HepG2 (cell line): Measurements from ENCODE around the gene ACD. TPM values are rescaled to one million over a fixed set of nuclear protein-coding genes. Genes with fewer than 3 reads are reported as not detected.
A peak's percentile ranks its signal among the peaks of the same experiment; 100 is the strongest.

Source experiments
- ATF5 ChIP-seq: sonication (generic); formaldehyde crosslinking; IDR thresholded peaks from 2 replicates; pipeline ENCODE4 v1.4.0; 2020; ENCODE audit warnings: mild to moderate bottlenecking, low read depth, missing genetic modification reagents
- BRCA1 ChIP-seq: sonication (generic); formaldehyde crosslinking; IDR thresholded peaks from 2 replicates; pipeline ENCODE4 v1.4.0; 2020; ENCODE audit warnings: missing genetic modification reagents
- CC2D1A ChIP-seq: sonication (generic); formaldehyde crosslinking; IDR thresholded peaks from 2 replicates; pipeline ENCODE4 v1.8.1; 2023; ENCODE audit warnings: mild to moderate bottlenecking, missing genetic modification reagents
- FOXA3 ChIP-seq: IDR thresholded peaks from 2 replicates; pipeline ENCODE4 v1.6.1; 2016; ENCODE audit warnings: missing genetic modification reagents, missing compliant biosample characterization
- GTF2F1 ChIP-seq: fragments of 150-350 bp; IDR thresholded peaks from 2 replicates; pipeline ENCODE4 v1.6.1; 2014; ENCODE audit warnings: low read length
- HDAC1 ChIP-seq: sonication (generic); formaldehyde crosslinking; IDR thresholded peaks from 2 replicates; pipeline ENCODE4 v1.5.1; 2020; ENCODE audit warnings: mild to moderate bottlenecking, missing genetic modification reagents
- KLF12 ChIP-seq: sonication (generic); formaldehyde crosslinking; IDR thresholded peaks from 2 replicates; pipeline ENCODE4 v1.4.0; 2020; ENCODE audit warnings: missing genetic modification reagents, borderline replicate concordance
- KLF6 ChIP-seq: IDR thresholded peaks from 2 replicates; pipeline ENCODE4 v1.8.0; 2016; ENCODE audit warnings: missing biosample characterization, missing genetic modification reagents
- MBNL3 ChIP-seq: fragments of 250-450 bp; sonication (Bioruptor Pico); conservative IDR thresholded peaks from 2 replicates; pipeline ENCODE4 v1.8.0; 2022; ENCODE audit warnings: mild to moderate bottlenecking, inconsistent platforms
- MED8 ChIP-seq: sonication (generic); formaldehyde crosslinking; IDR thresholded peaks from 2 replicates; pipeline ENCODE4 v1.8.1; 2023; ENCODE audit warnings: mild to moderate bottlenecking, missing genetic modification reagents; ENCODE audit not compliant: insufficient replicate concordance
- MXD3 ChIP-seq: IDR thresholded peaks from 2 replicates; pipeline ENCODE4 v1.6.1; 2016; ENCODE audit warnings: mild to moderate bottlenecking, missing biosample characterization, missing genetic modification reagents
- MXD4 ChIP-seq: IDR thresholded peaks from 2 replicates; pipeline ENCODE4 v1.6.1; 2016; ENCODE audit warnings: mild to moderate bottlenecking, missing biosample characterization, missing genetic modification reagents
- NR1H2 ChIP-seq: sonication (generic); formaldehyde crosslinking; IDR thresholded peaks from 2 replicates; pipeline ENCODE4 v1.8.1; 2022; ENCODE audit warnings: low read depth, missing genetic modification reagents, borderline replicate concordance
- NR2F6 ChIP-seq, 2 experiments: IDR thresholded peaks; 2 replicates each; pipeline ENCODE4 v1.6.1; 2016; ENCODE audit warnings: antibody characterized with exemption in 1 of 2, mild to moderate bottlenecking in 1 of 2
- PHB2 ChIP-seq: fragments of 450-650 bp; IDR thresholded peaks from 2 replicates; pipeline ENCODE4 v1.6.1; 2018; ENCODE audit not compliant: partially characterized antibody
- PRDM10 ChIP-seq: sonication (generic); formaldehyde crosslinking; IDR thresholded peaks from 2 replicates; pipeline ENCODE4 v1.4.0; 2020; ENCODE audit warnings: low read depth, missing genetic modification reagents
- RCOR2 ChIP-seq: IDR thresholded peaks from 2 replicates; pipeline ENCODE4 v1.6.1; 2016; ENCODE audit warnings: missing biosample characterization, missing genetic modification reagents
- REL ChIP-seq: sonication (generic); formaldehyde crosslinking; conservative IDR thresholded peaks from 2 replicates; pipeline ENCODE4 v1.8.0; 2022; ENCODE audit warnings: mild to moderate bottlenecking, missing genetic modification reagents, moderate library complexity
- SNAI1 ChIP-seq: sonication (generic); formaldehyde crosslinking; IDR thresholded peaks from 2 replicates; pipeline ENCODE4 v1.5.0; 2020; ENCODE audit warnings: mild to moderate bottlenecking, missing genetic modification reagents, borderline replicate concordance
- ZNF160 ChIP-seq: sonication (generic); formaldehyde crosslinking; IDR thresholded peaks from 2 replicates; pipeline ENCODE4 v1.8.0; 2022; ENCODE audit warnings: mild to moderate bottlenecking, inconsistent platforms, missing genetic modification reagents
- ZNF225 ChIP-seq: sonication (generic); formaldehyde crosslinking; IDR thresholded peaks from 2 replicates; pipeline ENCODE4 v1.4.0; 2020; ENCODE audit warnings: mild to moderate bottlenecking, missing genetic modification reagents
- ZNF282 ChIP-seq: fragments of 450-650 bp; IDR thresholded peaks from 2 replicates; pipeline ENCODE4 v1.6.1; 2018; ENCODE audit not compliant: partially characterized antibody
- ZNF3 ChIP-seq: IDR thresholded peaks from 2 replicates; pipeline ENCODE4 v1.7.0; 2017; ENCODE audit warnings: inconsistent platforms
- ZNF615 ChIP-seq: sonication (generic); formaldehyde crosslinking; IDR thresholded peaks from 2 replicates; pipeline ENCODE4 v1.5.0; 2020; ENCODE audit warnings: mild to moderate bottlenecking, missing genetic modification reagents, borderline replicate concordance
- ZNF672 ChIP-seq: sonication (generic); formaldehyde crosslinking; IDR thresholded peaks from 2 replicates; pipeline ENCODE4 v1.8.1; 2022; ENCODE audit warnings: missing genetic modification reagents
- ZNF782 ChIP-seq: sonication (generic); formaldehyde crosslinking; IDR thresholded peaks from 2 replicates; pipeline ENCODE4 v1.4.0; 2020; ENCODE audit warnings: missing genetic modification reagents, mild to moderate bottlenecking, borderline replicate concordance
- ZNF790 ChIP-seq: sonication (generic); formaldehyde crosslinking; IDR thresholded peaks from 2 replicates; pipeline ENCODE4 v1.8.0; 2022; ENCODE audit warnings: missing genetic modification reagents, mild to moderate bottlenecking, borderline replicate concordance
- polyA plus RNA-seq, 8 experiments: library from polyadenylated mRNA; depleted of rRNA in 3 of 8; stranded (reverse) in 7 of 8; unstranded in 1 of 8; fragments of >200 nt; fragmentation: Illumina TruSeq in 4 of 8; extraction: Trizol in 4 of 8; gene quantifications; 2 replicates each; pipeline versions ENCODE4 v1.2.1 to v1.2.3, GENCODE V29; 2011 to 2016; ENCODE audit warnings: low read depth in 4 of 8, missing spikeins in 1 of 8, mixed read lengths in 1 of 8; ENCODE audit not compliant: insufficient read depth in 1 of 8
- total RNA-seq, 5 experiments: library from RNA; depleted of rRNA; stranded (reverse); fragments of >200 nt; fragmentation: Illumina TruSeq; extraction: Trizol; gene quantifications; 2 replicates each; pipeline ENCODE4 v1.2.3, GENCODE V29; 2016; ENCODE audit warnings: low read depth in 1 of 5

ACD gene
- total and polyA plus RNA-seq, 2 of the 13 experiments (the other 11 are each of a cell fraction or from before 2014, with no cell fraction given) = 32.6 to 38.3 TPM

GRCh38 chr16:67666559-67667452 is 6.7 kb upstream of the ACD start, which contains the start of the genes C16orf86 and ENKD1 (continued):
- TF ChIP-seq ZNF282 (no peak), ZNF225 (CRISPR knock-in tag) (peak; percentile 51; the same call in 1 of the 2 replicates), ZNF782 (CRISPR knock-in tag) (no peak), MXD3 (CRISPR knock-in tag) (0 out of 2 replicates have a peak, but pooled peaks have one; percentile 28), MXD4 (peak; percentile 24; the same call in 1 of the 2 replicates), NR1H2 (CRISPR knock-in tag) (0 out of 2 replicates have a peak, but pooled peaks have one; percentile 20), KLF12 (CRISPR knock-in tag) (peak; percentile 16; the same call in 1 of the 2 replicates), ZNF3 (no peak), KLF6 (CRISPR knock-in tag) (peak; percentile 57), RCOR2 (CRISPR knock-in tag) (no peak), NR2F6 (IDR thresholded peaks at IDR 0.05) (peak; percentile 82), NR2F6 (CRISPR knock-in tag; IDR thresholded peaks at IDR 0.05) (peak; percentile 88), ZNF615 (CRISPR knock-in tag) (no peak), ZNF790 (CRISPR knock-in tag) (peak; percentile 60; the same call in 1 of the 2 replicates), ZNF160 (CRISPR knock-in tag) (peak; percentile 71; the same call in 1 of the 2 replicates), BRCA1 (CRISPR knock-in tag) (no peak), MBNL3 (CRISPR knock-in tag) (no peak), GTF2F1 (no peak), PHB2 (no peak), REL (CRISPR knock-in tag) (no peak), ATF5 (CRISPR knock-in tag) (no peak), ZNF672 (CRISPR knock-in tag) (no peak), PRDM10 (CRISPR knock-in tag) (0 out of 2 replicates have a peak, but pooled peaks have one; percentile 51), CC2D1A (CRISPR knock-in tag) (no peak), MED8 (no peak), HDAC1 (CRISPR knock-in tag) (peak; percentile 89), FOXA3 (peak; percentile 26; the same call in 1 of the 2 replicates), SNAI1 (peak; percentile 10; the same call in 1 of the 2 replicates)
